ENCODE results near the gene LSS.

The LSS gene

DNA sequence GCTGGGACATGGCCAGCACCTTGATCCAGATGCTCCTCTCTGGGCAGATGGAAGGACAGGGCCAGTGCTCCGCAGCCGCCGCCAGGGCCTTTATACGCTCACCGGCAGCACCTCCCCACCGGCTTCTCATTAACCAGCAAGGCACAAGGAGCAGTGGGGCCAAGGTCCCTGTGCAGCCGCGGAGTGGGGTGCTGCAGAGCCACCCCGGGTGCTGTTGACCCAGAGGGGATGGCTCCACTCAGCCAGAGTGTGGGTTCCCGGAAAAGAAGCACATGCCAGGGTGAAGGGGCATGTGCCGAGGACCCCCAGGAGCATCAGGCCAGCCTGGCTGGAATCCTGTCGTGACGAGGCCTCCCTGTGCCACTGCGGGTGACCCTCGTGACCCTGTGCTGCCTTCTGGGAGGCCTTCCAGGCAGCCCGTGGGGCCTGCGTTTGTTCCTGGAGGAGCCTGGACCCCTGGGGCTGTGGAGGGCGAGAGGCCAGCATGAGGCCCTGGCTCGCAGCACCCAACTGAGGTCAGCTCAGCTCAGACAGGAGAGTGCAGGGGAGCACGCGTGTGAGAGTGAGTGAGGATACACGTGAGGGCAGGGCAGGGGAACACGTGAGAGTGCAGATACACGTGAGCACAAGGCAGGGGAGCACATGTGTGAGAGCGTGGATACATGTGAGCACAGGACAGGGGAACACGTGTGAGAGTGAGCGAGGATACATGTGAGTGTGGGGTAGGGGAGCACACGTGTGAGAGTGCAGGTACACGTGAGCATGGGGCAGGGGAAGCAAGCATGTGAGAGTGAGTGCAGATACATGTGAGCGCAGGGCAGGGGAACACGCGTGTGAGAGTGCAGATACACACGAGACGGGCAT is 72.8 kb downstream of the LSS start, which contains the start of gene FTCD:
FTCD (minus strand) TSS at position 66 of the 864 bp plus-strand sequence; CDS start at position 10, 56 bp downstream.
- Histone ChIP-seq H3K27me3 (replicated peaks) (no peaks in the 10 kb centered on the region), H3K36me3 (replicated peaks) (no peaks in the 10 kb centered on the region), H3K27ac (no peak within 1 kb of the TSS), H3K4me3 (ENCODE audit: low read depth, low read length) (no peak within 1 kb of the TSS)
- DNase-seq = no peak
- in situ Hi-C loops (cut with HindIII; ENCODE audit: low pct_ligation_motif_present, low sequenced_read_pairs) = no loop called here
- TF ChIP-seq, protein P1, sequence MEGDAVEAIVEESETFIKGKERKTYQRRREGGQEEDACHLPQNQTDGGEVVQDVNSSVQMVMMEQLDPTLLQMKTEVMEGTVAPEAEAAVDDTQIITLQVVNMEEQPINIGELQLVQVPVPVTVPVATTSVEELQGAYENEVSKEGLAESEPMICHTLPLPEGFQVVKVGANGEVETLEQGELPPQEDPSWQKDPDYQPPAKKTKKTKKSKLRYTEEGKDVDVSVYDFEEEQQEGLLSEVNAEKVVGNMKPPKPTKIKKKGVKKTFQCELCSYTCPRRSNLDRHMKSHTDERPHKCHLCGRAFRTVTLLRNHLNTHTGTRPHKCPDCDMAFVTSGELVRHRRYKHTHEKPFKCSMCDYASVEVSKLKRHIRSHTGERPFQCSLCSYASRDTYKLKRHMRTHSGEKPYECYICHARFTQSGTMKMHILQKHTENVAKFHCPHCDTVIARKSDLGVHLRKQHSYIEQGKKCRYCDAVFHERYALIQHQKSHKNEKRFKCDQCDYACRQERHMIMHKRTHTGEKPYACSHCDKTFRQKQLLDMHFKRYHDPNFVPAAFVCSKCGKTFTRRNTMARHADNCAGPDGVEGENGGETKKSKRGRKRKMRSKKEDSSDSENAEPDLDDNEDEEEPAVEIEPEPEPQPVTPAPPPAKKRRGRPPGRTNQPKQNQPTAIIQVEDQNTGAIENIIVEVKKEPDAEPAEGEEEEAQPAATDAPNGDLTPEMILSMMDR (IDR thresholded peaks at IDR 0.05; ENCODE audit: low read depth, low read length, missing control alignments) = no peak

DNA sequence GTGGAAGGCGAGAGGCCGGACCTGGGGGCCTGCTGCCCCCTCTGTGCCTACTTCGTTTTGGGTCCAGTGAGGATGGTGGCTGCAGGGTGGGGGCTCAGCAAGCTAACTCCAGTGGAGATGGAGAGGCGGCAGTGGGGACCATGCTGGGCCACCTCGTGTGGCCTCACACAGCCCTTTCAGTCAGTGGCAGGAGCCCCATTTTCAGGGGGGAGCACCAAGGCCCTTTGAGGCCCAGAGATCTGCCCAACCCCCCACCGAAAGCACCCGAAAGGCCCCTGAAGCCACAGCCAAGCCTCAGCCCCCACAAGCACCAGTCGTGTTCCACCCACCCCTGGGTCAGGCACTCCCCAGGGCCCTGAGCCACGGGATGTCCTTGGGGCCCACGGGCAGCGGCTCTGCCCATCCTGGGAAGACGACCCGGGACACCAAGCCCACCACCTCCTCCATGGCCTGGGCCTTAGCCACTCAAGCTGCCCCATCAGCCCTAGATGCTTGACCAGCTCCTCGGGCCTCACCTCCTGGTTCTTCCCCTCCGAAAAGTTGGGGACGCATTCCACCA is 73.5 kb downstream of the LSS start:
- DNase-seq = no peak
- TF ChIP-seq, protein P1 (IDR thresholded peaks at IDR 0.05; ENCODE audit: low read depth, low read length, missing control alignments) = no peak
- H3K27ac ChIP-seq = no peak overlapping the region
- no peaks in the 10 kb centered on the region for H3K27me3 ChIP-seq (replicated peaks)
- no peaks in the 10 kb centered on the region for H3K36me3 ChIP-seq (replicated peaks)
- no peak overlapping the region for H3K4me3 ChIP-seq (ENCODE audit: low read depth, low read length)
- in situ Hi-C loops (cut with HindIII; ENCODE audit: low pct_ligation_motif_present, low sequenced_read_pairs) = no loop called here

DNA sequence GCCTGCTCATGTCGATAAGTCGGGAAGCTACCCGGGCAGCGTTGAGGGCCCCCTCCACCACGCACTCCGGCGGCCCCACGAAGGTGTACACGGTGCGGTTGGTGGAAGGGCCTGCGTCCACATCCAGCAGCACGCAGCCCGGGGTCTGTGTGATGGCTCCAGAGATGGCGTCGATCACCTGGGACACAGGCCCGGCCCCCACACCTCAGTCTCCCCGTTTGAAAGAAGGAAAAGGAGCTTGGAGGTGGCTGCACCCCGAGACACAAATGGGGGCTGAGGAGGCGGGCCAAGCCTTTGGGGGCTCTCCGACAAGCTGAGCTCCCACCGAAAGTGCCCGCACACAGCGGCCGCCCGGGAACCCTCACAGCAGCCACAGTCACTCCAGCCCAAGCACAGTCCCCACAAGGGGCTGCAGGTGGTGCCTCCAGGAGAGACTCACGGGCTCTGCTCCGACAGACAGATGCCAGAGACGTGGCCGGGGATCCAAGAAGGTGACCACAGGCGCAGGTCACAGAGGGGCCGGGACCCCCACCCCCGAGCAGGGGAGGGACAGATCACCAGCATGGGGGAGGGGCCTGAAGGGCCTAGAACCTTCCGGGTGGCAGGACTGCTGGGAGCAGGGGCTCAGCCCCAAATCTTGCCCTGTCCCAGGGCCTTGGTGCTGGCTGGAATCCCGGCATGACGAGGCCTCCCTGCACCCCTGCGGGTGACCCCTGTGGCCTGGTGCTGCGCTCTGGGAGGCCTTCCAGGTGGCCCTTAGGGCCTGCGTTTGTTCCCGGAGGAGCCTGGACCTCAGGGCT is 74.2 kb downstream of the LSS start:
- TF ChIP-seq, protein P1 (IDR thresholded peaks at IDR 0.05; ENCODE audit: low read depth, low read length, missing control alignments) = no peak
- no peak for DNase-seq
- Histone ChIP-seq H3K36me3 (replicated peaks) (no peaks in the 10 kb centered on the region), H3K27me3 (replicated peaks) (no peaks in the 10 kb centered on the region), H3K4me3 (ENCODE audit: low read depth, low read length) (no peak overlapping the region), H3K27ac (no peak overlapping the region)
- in situ Hi-C loops (cut with HindIII; ENCODE audit: low pct_ligation_motif_present, low sequenced_read_pairs) = no loop called here

DNA sequence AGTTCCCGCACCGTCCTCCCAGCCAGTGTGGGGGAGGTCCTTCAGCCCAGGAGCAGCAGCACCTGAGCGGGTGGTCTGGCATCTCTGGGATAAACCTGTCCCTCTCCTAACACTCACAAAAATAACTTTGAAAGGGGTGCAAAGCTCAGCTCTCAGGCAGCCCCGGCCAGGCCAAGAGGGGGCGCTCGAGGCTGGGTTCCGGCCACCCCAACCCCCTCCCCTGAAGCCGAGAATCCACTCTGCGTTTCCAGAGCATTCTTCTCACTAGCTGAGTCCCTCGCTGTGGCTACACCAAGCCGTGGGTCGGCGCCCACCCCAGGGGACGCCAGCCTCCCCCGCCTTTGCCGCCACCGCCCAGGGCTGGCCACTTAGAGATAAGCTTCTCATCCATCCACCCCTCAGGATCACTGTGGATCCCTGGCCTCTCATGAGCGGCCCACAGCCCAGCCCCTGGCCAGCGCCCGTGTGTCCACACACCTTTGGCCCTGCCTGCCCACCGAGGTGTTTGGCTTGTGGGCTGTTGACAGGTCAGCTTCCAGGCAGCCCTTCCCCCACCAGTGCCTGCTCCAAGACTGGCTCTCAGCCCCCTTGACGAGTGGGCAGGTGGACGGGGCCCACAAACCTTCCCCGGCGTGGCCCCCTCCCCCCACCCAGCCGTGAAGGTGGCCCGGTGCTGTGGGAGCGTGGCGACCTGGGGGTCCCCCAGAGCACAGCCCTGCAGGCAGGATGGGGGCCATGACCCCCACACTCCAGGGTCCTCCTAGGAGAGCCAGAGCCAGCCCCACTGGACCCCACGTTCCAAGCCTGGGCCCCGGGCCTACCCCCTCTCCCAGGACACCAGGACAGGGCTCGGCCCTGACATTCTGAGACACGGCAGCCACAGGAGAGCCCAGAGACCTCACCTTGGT is 75.1 kb downstream of the LSS start:
- no peak for DNase-seq
- TF ChIP-seq, protein P1 (IDR thresholded peaks at IDR 0.05; ENCODE audit: low read depth, low read length, missing control alignments) = peak; percentile 91
- peak overlapping the region; percentile 15 for H3K4me3 ChIP-seq (ENCODE audit: low read depth, low read length)
- H3K27me3 ChIP-seq (replicated peaks) = no peaks in the 10 kb centered on the region
- H3K27ac ChIP-seq = no peak overlapping the region
- H3K36me3 ChIP-seq (replicated peaks) = no peaks in the 10 kb centered on the region
- in situ Hi-C loops (cut with HindIII; ENCODE audit: low pct_ligation_motif_present, low sequenced_read_pairs) = no loop called here

DNA sequence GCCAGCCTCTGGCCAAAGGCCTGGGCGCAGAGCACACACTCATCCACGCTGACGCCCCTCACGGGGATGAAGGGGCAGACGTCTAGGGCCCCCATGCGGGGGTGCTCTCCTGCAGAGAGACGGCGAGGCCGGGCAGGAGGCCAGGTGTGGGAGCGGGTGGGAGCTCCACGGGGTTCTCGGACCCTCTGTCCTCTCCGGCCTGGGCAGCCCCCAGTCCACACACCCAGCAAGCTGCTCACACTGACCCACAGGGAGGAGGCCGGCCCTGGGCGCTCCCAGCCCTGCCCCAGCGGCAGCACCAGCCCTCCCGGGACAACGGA is 75.7 kb downstream of the LSS start:
- DNase-seq = no peak
- no peaks in the 10 kb centered on the region for H3K36me3 ChIP-seq (replicated peaks)
- TF ChIP-seq, protein P1 (IDR thresholded peaks at IDR 0.05; ENCODE audit: low read depth, low read length, missing control alignments) = no peak
- no peaks in the 10 kb centered on the region for H3K27me3 ChIP-seq (replicated peaks)
- H3K27ac ChIP-seq = no peak overlapping the region
- peak overlapping the region; percentile 15 for H3K4me3 ChIP-seq (ENCODE audit: low read depth, low read length)
- in situ Hi-C loops (cut with HindIII; ENCODE audit: low pct_ligation_motif_present, low sequenced_read_pairs) = no loop called here
